ENCODE data around the gene SHISAL1.
"Not testable (repeated sequence)": the region's sequence is repeated elsewhere in the genome, so short reads cannot be mapped to it uniquely, and the experiment has no call there.

Gene SHISAL1

DNA sequence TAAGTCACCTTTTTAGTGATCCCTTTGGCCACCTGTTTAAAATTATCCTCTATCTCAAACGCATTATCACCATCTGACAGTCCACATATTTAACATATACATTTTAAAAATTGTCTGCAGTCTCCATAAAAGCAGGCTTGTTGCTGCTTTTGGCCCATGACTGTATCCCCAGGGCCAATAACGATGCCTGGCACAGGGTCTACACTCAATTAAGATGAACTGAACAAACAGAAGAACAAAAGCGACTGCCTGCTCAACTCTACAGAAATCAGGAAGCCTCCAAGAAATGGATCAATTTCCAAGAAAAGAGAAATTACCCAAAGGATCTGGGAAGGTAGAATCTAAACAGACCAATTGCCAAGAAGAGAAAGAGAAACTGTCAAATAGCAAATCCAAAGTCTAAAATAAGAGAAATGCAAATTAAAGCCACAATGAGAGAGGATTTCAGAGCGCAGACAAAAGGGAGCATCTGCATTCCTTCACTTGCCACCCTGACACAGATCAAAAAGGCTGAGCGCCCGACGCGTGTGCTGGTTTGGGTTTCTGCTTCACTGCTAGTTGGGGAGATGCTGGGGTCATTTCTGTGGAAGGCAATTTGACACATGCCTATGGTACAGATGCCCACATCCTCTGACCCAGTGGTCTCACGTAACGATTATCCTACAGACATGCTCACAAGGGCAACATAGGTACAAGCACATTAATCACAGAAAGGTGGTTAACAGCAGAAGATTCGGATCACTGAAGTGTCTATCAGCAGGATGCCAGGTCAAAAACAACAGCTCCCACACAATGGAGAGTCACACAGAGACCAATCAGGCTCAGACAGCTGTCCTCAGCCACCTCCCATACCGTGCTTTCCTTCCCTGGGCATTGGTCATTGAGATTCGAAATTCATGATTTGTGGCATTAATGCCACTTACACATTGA lies 55.9 kb downstream of the SHISAL1 start:
- DNase-seq: no peak

GRCh38 chr22:44256085-44256484 lies 56.7 kb downstream of the SHISAL1 start:
- no peak for DNase-seq

GRCh38 chr22:44254811-44255210 lies 57.9 kb downstream of the SHISAL1 start:
- DNase-seq: no peak

- DNase-seq: no peak
Measured at GRCh38 chr22:44249376-44250147, 63.2 kb downstream of the SHISAL1 start.

DNA sequence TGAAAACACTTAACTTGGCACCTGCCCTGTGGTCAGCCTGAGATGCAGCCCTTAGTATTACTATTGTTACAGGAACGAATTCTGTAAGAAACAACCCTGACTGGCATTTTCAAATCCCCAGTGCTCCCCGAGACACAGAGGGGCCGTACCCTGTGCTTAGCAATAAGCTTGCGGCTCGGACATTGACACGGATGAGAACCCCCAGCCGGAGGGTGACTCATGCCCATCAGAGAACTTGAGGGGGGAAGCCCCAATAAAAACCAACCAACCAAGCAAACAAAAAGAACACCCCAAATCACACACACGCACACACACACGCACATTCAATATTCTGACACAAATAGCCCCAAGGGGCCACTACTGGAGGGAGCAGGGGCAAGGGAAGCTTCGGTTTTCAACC lies 63.8 kb downstream of the SHISAL1 start:
- DNase-seq: no peak

DNA sequence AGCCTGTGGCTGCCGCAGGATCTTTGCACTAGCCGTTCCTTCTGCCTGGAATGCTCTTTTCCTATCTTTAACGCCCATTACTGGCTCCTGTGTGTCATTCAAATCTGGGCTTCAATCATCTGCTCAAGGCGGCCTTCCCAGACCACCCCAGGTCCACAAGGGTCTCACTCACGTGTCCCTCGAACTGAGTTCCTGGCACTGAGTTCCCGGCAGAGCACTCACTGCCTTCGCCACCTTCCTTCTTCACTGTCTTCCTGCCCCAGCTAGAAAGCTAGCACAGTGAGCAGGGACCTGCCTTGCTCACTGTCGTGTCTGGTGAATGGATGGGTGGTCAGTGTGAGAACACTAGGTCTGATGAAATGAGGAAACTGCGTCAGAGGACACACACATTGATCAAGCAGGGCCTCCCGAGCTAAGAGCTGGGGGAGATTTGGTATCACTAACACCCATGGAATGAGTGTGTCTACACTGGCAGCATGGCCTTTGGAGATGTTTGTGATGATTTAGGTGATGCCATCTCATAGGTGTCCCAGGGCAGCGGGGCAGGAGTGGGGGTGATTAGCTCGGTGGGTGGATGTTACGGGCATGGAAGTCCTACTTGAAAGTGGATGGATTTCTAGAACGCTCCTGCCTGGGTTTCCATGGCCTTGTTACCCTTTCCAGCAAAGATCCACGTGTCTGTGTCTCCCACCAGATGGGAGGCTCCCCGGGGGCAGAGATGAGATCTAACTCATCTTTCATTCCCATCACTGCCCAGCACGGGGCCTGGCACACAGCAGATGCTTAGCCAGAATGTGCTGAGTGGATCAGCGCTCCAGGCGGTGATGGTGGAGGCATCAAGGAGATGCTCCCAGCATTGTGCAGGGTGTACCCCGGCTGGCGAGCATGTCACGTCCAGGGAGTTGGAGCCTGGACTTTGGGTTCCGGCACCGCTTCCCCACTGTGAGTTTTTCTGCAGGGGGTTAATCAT lies 64.5 kb downstream of the SHISAL1 start:
- no peak for DNase-seq

DNA sequence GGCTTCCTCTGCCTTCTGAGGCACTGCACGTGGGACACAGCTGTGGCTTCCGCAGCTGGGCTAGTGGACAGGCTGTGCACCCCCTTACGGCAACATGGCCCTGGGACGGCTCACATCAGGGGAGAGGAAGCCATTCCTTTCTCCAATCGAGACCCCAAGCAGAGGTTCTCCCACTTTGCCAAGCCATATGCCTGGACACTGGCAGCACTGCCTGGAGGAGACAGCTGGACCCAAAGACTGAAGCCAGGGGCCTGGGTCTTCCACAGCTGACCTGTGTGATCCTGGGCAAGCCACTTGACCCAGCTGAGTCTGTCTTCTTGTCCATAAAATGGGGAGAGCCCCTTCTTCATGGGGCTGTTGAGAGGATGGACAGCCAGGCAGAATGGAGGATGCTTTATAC lies 65.4 kb downstream of the SHISAL1 start:
- DNase-seq: no peak

DNA sequence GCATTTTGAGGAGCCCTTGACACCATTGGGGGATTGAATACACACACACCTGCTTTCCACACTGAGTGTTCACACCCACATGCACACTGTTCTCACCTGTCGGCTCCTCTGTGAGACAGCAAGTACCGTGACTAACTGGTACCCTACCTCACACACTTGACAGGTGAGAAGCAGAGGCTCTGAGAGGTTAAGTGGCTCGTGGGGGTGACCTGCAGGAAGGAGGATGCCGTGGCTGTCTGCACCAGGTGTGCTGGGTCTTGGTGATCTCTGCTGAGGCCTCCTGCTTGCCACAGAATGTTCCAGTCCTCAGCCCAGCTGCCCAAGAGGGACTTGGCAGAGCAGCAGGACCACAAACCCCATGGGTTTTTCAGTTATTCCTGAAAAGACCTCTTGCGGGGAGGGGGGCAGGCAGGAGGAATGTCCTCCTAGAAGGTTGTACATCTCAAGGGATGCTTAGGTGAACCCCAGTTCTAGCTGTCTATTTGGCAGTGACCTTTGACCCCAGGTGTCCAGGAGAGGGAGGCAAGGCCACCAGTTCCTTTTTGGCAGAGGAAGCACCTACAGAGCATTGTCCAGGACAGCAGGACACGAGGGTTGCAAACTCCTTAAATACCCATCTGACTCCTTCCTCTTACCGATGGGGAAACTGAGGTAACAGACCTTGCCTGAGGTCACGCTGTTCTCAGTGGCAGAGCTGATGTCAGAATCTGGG lies 66.0 kb downstream of the SHISAL1 start:
- DNase-seq: no peak

- DNase-seq: no peak
Measured at GRCh38 chr22:44245867-44246266, 66.9 kb downstream of the SHISAL1 start.

DNA sequence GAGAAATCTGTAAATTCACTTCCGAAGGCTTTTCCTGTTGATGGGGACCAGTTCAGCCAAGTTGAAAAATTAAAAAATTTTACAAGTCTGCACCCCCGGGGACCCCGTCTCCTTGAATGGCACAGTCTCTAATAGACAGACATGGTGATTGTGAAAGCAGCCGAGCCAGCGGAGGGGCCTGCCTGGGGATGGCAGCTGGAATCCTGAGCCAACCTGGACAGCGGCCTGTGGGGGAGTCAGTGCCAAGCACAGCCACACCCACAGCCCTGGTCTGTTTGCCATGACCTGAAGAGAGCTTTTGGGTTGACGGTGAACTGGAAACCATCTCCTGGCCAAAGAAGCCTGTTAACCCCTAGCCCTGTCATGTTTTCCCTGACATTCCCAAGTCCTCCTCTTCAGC lies 67.3 kb downstream of the SHISAL1 start:
- DNase-seq: no peak

- DNase-seq: no peak
Measured at GRCh38 chr22:44244265-44244822, 68.4 kb downstream of the SHISAL1 start.

GRCh38 chr22:44243761-44244160 lies 69.0 kb downstream of the SHISAL1 start:
- no peak for DNase-seq

- DNase-seq: no peak
Measured at GRCh38 chr22:44242946-44243724, 69.6 kb downstream of the SHISAL1 start.

DNA sequence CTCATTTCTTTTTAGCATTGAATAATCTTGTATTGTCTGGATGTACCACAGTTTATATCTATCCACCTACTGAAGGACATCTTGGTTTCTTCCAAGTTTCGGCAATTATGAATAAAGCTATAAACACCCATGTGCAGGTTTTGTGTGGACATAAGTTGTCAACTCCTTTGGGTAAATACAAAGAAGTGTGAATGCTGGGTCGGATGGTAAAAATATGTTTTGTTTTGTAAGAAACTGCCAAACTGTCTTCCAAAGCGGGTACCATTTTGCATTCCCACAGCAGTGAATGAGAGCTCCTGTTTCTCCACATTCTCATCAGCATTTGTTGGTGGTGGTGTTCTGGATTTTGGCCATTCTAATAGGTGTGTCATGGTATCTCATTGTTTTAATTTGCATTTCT lies 71.6 kb downstream of the SHISAL1 start:
- not testable (repeated sequence) for DNase-seq

DNA sequence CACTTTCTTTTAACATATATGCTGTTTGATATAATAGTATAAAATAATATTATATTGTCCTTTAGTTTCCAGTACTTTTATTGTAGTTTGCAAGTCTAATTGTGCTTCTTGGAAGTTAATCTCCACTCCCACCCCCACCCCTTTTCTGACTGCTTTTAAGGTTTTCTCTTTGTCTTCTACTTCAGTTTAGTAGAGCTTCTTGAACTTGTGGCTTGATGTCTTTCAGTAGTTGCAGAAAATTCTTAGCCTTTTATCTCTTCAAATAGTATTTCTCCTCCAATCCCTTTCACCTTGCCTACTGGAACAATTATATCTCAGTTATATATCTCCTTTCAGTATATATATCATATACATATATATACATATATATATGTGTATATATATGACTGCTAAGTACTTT lies 75.5 kb downstream of the SHISAL1 start:
- DNase-seq: no peak

DNA sequence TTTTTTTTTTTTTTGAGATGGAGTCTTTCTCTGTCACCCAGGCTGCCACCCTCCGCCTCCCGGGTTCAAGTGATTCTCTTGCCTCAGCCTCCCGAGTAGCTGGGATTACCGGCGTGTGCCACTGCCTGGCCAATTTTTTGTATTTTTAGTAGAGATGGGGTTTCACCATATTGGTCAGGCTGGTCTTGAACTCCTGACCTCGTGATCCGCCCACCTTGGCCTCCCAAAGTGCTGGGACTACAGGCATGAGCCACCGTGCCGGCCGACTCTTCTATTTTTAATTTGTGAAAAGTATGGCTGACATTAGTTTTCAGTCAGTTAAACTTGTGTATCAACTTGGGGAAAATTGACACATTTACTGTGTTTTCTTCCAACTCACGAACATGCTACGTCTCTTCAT lies 78.4 kb downstream of the SHISAL1 start:
- DNase-seq: not testable (repeated sequence)

DNA sequence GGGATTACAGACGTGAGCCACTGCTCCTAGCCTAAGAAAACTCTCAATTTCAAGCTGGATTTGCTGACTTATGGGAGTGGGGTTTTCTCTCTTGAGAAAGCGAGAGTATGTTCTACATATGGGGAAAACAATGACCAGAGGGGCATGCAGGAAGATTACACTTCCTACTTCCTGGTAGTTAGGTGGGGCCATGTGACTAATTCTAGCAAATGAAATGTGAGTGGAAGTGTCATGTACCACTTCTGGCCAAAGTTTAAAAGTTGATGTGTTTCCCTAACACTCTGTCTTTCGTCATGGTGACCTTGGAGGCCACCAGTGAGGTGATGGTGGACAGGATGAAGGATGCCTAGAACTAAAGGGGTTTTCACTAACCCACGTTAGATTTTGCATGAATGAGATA lies 81.5 kb downstream of the SHISAL1 start:
- no peak for DNase-seq

- DNase-seq: no peak
Measured at GRCh38 chr22:44229809-44230208, 82.9 kb downstream of the SHISAL1 start.

GRCh38 chr22:44229331-44229730 lies 83.4 kb downstream of the SHISAL1 start:
- no peak for DNase-seq

- no peak for DNase-seq
Measured at GRCh38 chr22:44225812-44226211, 86.9 kb downstream of the SHISAL1 start.

DNA sequence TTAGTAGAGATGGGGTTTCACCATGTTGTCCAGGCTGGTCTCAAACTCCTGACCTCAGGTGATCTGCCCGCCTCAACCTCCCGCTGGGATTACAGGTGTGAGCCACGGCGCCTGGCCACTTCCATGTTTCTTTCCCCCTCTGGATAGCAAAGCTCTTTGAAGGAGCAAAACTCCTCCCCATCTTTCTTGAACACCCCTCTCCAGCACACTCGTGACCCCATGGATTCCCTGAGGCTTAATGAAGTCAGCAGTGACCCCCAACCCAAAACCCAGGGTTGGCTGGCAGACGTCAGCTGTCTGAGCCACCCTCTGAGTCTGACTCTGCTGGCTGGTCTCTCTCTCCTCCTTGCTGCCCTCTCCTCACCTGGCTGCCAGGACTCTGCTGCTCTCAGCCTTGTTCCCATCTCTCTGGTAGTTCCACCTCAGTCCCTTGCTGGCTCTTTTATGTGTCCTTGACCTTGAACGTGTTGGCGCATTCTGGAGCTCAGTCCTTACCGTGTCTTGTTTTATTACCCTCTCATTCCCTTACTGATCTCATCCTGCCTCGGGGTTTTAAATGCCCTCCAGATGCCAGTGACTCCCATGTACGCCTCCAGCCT lies 87.6 kb downstream of the SHISAL1 start:
- no peak for DNase-seq
